GM23338 (cell line): Measurements from ENCODE around the gene HNF1A.

ENCODE experiments used
- CREB1 ChIP-seq: fragments of 250-450 bp; sonication (Bioruptor Pico); IDR thresholded peaks from 2 replicates; pipeline ENCODE4 v1.5.0; 2020; ENCODE audit warnings: low read depth, mild to moderate bottlenecking, moderate library complexity
- CTCF ChIP-seq, 2 experiments: fragments of 200-600 bp in 1 of 2; sonication (generic) in 1 of 2; conservative IDR thresholded peaks; 2 replicates each; pipeline versions ENCODE4 v1.5.1 to v1.6.1; 2016 to 2017; ENCODE audit warnings: antibody characterized with exemption in 2 of 2, low read depth in 2 of 2, mild to moderate bottlenecking in 2 of 2, moderate library complexity in 1 of 2
- ETS1 ChIP-seq: IDR thresholded peaks from 2 replicates; pipeline ENCODE4 v1.6.1; 2016; ENCODE audit warnings: antibody characterized with exemption
- EZH2 ChIP-seq: fragments of 200-600 bp; sonication (generic); IDR thresholded peaks from one replicate; pipeline ENCODE4 v1.8.0; 2017; ENCODE audit warnings: antibody characterized with exemption, mild to moderate bottlenecking, low read depth; ENCODE audit not compliant: unreplicated experiment
- JUNB ChIP-seq: IDR thresholded peaks from one replicate; pipeline ENCODE4 v1.6.1; 2016; ENCODE audit warnings: antibody characterized with exemption; ENCODE audit not compliant: unreplicated experiment
- NANOG ChIP-seq: IDR thresholded peaks from 2 replicates; pipeline ENCODE4 v1.6.1; 2016; ENCODE audit warnings: antibody characterized with exemption, borderline replicate concordance
- POLR2AphosphoS5 ChIP-seq: IDR thresholded peaks from 2 replicates; pipeline ENCODE4 v1.6.1; 2016; ENCODE audit warnings: antibody characterized with exemption, low read depth
- REST ChIP-seq: IDR thresholded peaks from one replicate; pipeline ENCODE4 v1.6.1; 2018; ENCODE audit warnings: antibody characterized with exemption; ENCODE audit not compliant: unreplicated experiment

GRCh38 chr12:120991965-120992364 is 13.6 kb downstream of the HNF1A start:
- TF ChIP-seq REST (no peak), CTCF (conservative IDR thresholded peaks at IDR 0.05; ENCODE audit: low read depth in 2 of 2) (no peak), NANOG (no peak), POLR2AphosphoS5 (no peak), CREB1 (CRISPR knock-in tag) (no peak), EZH2 (no peak), ETS1 (no peak), JUNB (no peak)
